AG04450 (cell line): Measurements from ENCODE around the gene SPINK4. TPM values are rescaled to one million over a fixed set of nuclear protein-coding genes. Genes with fewer than 3 reads are reported as not detected.

Source experiments
- CTCF ChIA-PET: fragments of 300-600, 350-600 bp; formaldehyde crosslinking; extraction: SDS; loops from one replicate; lab custom pipeline; 2022; ENCODE audit warnings: antibody characterized with exemption, inconsistent platforms; lab: Charles Lee
- POLR2A ChIA-PET: fragments of 350-600 bp; formaldehyde crosslinking; extraction: SDS; loops from one replicate; lab custom pipeline; 2021; ENCODE audit warnings: antibody characterized with exemption, inconsistent platforms; lab: Yijun Ruan, JAX
- DNase-seq: peaks from one replicate; pipeline ENCODE4 v3.0.0-alpha.2; 2011; ENCODE audit warnings: low read depth, low spot score
- H3K27ac ChIP-seq: one replicate; pipeline ENCODE4 v1.5.1; 2012; ENCODE audit warnings: low read depth, low read length, control low read depth
- H3K27me3 ChIP-seq: one replicate; pipeline ENCODE4 v1.6.0; 2012; ENCODE audit warnings: low read length; ENCODE audit not compliant: control insufficient read depth, insufficient read depth
- H3K4me3 ChIP-seq: 2 replicates; pipeline ENCODE4 v1.5.1; 2011; ENCODE audit warnings: mild to moderate bottlenecking, low read depth, low read length, control low read depth
- H3K9me3 ChIP-seq: 2 replicates; pipeline ENCODE4 v1.5.1; 2012; ENCODE audit warnings: low read length; ENCODE audit not compliant: control insufficient read depth, insufficient read depth
- CTCF ChIP-seq: IDR thresholded peaks from 2 replicates; pipeline ENCODE4 v1.5.1; 2011; ENCODE audit warnings: low read depth, low read length, control low read depth, inconsistent platforms
- polyA plus RNA-seq: library from polyadenylated mRNA; depleted of rRNA; stranded (reverse); fragments of >200 nt; gene quantifications from 2 replicates; pipeline ENCODE4 v1.2.3, GENCODE V29; 2011

SPINK4 gene
- polyA plus RNA-seq, 1 experiment: not detected

GRCh38 chr9:33265211-33265865 lies 25.4 kb downstream of the SPINK4 start:
- peak overlapping the region; percentile 68 for H3K27ac ChIP-seq
- CTCF ChIA-PET: interaction anchor here (1.1 kb wide), 1 partner anchor 188 kb away, joined by 3 read pairs; no protein-coding TSS in a partner anchor
- H3K27me3 ChIP-seq: no peaks in the 10 kb centered on the region
- no peak for TF ChIP-seq CTCF
- peak overlapping the region; percentile 100 for H3K4me3 ChIP-seq
- H3K9me3 ChIP-seq: no peaks in the 10 kb centered on the region; the same call in 1 of the 2 replicates
- no peak for DNase-seq
- POLR2A ChIA-PET: no interaction called here

- Histone ChIP-seq H3K4me3 (no peak overlapping the region), H3K27me3 (no peaks in the 10 kb centered on the region), H3K9me3 (no peaks in the 10 kb centered on the region; the same call in 1 of the 2 replicates), H3K27ac (no peak overlapping the region)
- ChIA-PET CTCF (no interaction called here), POLR2A (no interaction called here)
- no peak for DNase-seq
- no peak for TF ChIP-seq CTCF
Measured at GRCh38 chr9:33267151-33267767, 27.3 kb downstream of the SPINK4 start.

- Histone ChIP-seq H3K4me3 (no peak overlapping the region), H3K27ac (no peak overlapping the region), H3K9me3 (no peaks in the 10 kb centered on the region), H3K27me3 (no peaks in the 10 kb centered on the region)
- TF ChIP-seq CTCF: no peak
- DNase-seq: no peak
- CTCF ChIA-PET: no interaction called here
- POLR2A ChIA-PET: no interaction called here
Measured at GRCh38 chr9:33270146-33270545, 30.2 kb downstream of the SPINK4 start.

- Histone ChIP-seq H3K9me3 (no peaks in the 10 kb centered on the region), H3K27me3 (no peaks in the 10 kb centered on the region), H3K27ac (no peak overlapping the region), H3K4me3 (no peak overlapping the region)
- no peak for DNase-seq
- POLR2A ChIA-PET: no interaction called here
- CTCF ChIA-PET: no interaction called here
- no peak for TF ChIP-seq CTCF
Measured at GRCh38 chr9:33272061-33272460, 32.1 kb downstream of the SPINK4 start.

GRCh38 chr9:33273266-33273971 lies 33.5 kb downstream of the SPINK4 start:
- Histone ChIP-seq H3K9me3 (no peaks in the 10 kb centered on the region), H3K4me3 (no peak overlapping the region), H3K27ac (no peak overlapping the region), H3K27me3 (no peaks in the 10 kb centered on the region)
- ChIA-PET POLR2A (interaction anchor here (0.6 to 1.1 kb wide), 4 partner anchors 9 to 229 kb away, joined by 3 to 4 read pairs (median 4); partner anchors contain the start of genes BAG1, CHMP5 and NFX1), CTCF (interaction anchor here (0.7 to 2.0 kb wide), 8 partner anchors 9 to 193 kb away, joined by 3 to 11 read pairs (median 4); partner anchors contain the start of genes BAG1 and CHMP5)
- no peak for TF ChIP-seq CTCF
- DNase-seq: no peak
